C4-2B (cell line): Measurements from ENCODE around the gene HNF4A.

ENCODE experiments used
- ZFX ChIP-seq: fragments of 450-650 bp; IDR thresholded peaks from 2 replicates; pipeline ENCODE4 v1.6.1; 2017
- TF ChIP-seq, protein P1 (sequence below): fragments of 450-650 bp; conservative IDR thresholded peaks from 2 replicates; pipeline ENCODE4 v1.5.1; 2017; ENCODE audit warnings: mild to moderate bottlenecking

DNA sequence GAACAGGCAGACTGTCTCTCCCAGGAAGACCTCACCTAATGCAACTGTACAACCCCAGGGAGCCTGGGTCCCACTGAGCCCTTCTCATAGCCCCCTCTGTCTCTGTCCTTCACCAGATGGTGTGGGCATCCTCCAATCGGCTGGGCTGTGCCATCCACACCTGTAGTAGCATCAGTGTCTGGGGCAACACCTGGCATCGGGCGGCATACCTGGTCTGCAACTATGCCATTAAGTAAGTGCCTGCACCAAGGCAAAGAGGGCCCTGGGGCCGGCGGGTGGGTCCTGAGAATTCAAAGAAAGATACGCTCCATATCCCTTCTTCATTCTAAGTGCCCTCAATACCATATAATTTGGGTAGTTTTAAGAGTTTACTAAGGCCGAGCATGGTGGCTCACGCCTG lies 10.4 kb upstream of the HNF4A start:
- TF ChIP-seq, protein P1, sequence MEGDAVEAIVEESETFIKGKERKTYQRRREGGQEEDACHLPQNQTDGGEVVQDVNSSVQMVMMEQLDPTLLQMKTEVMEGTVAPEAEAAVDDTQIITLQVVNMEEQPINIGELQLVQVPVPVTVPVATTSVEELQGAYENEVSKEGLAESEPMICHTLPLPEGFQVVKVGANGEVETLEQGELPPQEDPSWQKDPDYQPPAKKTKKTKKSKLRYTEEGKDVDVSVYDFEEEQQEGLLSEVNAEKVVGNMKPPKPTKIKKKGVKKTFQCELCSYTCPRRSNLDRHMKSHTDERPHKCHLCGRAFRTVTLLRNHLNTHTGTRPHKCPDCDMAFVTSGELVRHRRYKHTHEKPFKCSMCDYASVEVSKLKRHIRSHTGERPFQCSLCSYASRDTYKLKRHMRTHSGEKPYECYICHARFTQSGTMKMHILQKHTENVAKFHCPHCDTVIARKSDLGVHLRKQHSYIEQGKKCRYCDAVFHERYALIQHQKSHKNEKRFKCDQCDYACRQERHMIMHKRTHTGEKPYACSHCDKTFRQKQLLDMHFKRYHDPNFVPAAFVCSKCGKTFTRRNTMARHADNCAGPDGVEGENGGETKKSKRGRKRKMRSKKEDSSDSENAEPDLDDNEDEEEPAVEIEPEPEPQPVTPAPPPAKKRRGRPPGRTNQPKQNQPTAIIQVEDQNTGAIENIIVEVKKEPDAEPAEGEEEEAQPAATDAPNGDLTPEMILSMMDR, result no peak
- no peak for TF ChIP-seq ZFX
